NCI-H1105 (cell line): ENCODE measurements around the gene NOL8.

Experiments
- DNase-seq: peaks from one replicate; lab custom pipeline; 2025; lab: John Stamatoyannopoulos, UW

The NOL8 gene

DNA sequence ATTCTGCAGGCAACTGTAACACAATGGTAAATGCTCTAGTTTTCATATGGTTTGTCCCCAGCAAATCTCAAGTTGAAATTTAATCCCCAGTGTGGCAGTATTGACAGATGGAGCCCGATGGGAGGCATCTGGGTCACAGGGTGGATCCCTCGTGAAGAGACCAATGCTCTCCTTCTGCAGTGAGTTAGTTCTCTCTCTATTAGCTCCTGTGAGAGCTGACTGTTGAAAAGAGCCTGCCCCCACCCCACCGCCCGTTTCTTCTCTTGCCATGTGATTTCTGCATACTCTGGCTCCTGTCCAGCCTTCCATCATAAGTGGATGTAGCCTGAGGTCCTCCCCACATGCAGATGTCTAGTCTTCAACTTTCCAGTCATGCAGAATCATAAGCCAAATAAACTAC, 58.7 kb downstream of the NOL8 start:
- no peak for DNase-seq

DNA sequence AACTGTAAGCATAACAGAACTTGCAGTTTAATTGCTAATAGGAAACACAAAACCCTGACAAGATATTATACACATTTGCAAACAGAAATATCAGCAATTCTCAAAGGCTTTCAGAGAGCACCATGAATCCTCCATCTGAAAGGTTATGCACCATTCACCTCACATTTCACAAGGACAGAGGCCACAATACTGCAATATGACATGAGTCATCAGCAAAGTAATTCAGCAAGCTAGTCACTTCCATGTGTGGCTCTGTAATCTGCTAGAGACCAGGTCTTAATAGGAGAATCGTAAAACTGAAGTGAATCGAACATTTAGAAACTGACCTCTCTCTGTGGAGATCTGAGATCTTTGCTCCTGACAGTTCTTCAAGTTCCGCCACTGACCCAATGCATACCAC, 60.0 kb downstream of the NOL8 start:
- DNase-seq, result no peak

DNA sequence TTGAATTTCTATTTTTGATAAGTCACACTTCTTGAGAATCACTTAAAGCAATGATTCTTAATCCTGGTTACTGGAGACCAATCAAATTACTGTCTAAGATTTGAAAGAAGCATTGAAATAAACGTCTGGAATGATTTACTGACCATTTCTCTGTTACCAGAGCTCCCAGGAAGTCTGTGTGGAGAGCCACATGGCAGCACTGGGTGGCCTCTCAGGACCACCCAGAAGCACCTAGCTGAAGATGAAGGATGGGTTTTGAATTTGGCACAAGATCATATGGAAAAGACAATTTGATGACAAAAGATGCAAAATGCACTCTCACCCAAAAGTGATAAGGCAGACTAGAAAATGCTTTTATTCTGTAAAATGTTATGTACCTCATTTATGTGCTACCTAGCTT, 62.0 kb downstream of the NOL8 start:
- DNase-seq, result no peak

DNA sequence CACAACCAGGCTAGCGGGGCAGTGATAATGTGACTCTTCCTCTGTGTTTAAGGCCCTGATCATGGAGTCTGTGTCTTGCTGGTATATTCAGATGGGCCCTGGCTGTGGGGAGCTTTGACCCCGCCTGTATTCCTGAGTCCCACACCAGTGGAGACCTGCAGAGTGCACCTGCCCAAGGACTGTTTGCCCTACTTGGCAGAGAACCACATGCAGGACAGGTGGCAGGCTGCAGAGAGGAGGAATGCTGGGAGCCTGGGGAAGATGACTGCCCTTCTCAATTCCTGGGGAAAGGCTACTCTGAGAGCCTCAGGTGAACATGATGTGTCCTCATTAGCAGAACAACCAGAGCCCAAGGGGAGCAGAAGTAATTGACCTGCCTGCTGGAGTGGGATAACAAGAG, 67.8 kb downstream of the NOL8 start:
- DNase-seq, result no peak

DNA sequence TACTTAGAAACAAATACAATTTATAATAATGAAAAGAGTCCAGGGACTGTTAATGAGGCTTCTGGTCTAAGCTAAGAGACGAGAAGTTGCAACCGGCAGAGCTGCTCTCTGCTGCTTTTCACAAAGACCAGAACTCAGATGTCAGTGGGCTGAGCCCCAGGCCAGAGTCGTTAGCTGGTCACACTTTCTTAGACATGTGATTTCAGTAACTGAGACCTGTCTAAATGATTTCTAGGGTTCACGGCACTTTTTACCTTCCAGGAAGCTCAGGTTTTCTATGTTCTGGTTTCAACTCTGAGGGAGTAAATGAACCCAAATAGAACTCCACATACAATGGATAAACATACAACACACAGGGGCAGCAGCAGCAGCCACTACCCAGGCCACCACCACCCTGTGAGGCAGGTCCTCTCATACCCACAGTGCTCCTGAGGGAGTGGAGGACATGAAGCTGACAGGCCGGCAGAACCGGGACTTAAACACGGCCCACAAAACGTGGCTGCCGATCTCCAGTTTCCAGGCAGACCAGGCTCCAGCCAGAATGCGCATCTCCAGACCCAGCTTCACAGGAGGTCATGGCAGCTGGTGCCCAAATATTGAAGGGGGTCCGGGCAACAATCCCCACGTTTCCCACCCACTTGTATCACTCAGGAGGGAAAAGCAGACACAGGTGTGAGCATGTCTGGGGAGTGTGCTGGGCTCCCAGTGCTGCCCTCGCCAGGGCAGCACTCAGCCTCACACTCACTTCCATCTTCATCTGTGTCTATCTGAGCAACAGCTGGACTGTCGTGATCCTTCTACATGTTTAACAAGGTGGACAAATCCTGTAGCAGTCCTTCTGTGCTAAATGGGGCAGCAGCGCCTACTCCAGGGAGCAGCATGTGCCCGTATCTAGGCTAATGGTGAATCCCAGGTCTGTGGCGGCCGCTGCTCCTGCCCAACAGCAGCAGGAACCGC, 70.5 kb downstream of the NOL8 start:
- DNase-seq, result no peak

DNA sequence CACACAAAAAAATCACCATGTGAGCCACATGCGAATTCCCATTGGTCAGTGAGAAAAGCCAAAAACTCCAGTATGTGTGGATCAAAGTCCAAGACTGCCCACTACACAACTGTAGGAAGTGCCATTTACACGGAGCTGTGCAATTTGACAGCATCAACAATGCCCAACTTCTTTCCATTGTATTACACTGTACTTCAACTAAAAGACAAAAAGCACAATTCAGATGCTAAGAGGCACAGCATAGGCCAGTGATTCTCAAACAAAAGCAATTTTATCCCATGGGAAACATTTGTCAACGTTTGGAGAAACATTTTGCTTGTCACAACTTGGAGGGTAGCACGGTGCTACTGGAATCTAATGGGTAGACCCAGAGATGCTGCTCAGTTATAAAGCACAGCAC, 71.5 kb downstream of the NOL8 start:
- no peak for DNase-seq

DNA sequence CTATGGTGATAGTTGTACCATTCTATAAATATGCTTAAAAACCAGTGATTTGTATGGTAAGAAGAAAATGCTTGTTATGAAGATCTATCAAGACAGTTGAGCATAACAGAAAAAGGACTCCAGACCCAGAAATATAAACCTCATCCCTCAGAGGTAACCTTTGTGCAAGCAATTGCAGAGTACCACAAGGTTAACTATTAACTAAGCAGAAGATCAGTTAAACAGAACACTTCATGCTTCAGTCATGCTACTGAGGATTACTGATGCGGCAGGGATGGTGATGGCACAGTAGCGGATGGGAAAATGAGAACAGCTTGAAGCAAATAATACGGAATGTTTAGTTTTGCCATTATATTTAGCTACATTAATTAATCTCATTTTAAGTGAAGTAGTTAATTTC, 77.2 kb downstream of the NOL8 start:
- DNase-seq, result no peak
